H1 (cell line): ENCODE data around the gene PDIA5.

Experiments
- CTCF ChIP-seq, 3 experiments: IDR thresholded peaks; 1 replicate in 2 of 3; 2 replicates in 1 of 3; pipeline versions ENCODE4 v1.5.1 to v1.6.1; 2011; ENCODE audit warnings: low read length in 3 of 3, mild to moderate bottlenecking in 3 of 3, inconsistent platforms in 2 of 3, low read depth in 1 of 3, moderate library complexity in 1 of 3; ENCODE audit not compliant: insufficient read depth in 1 of 3; ENCODE audit errors: control extremely low read depth in 1 of 3
- KDM1A ChIP-seq: fragments of 200-600, 300-600 bp; sonication (generic); IDR thresholded peaks from 2 replicates; pipeline ENCODE4 v1.7.1; 2016; ENCODE audit warnings: mild to moderate bottlenecking, low read length, borderline replicate concordance
- SP4 ChIP-seq: IDR thresholded peaks from 2 replicates; pipeline ENCODE4 v1.6.1; 2012; ENCODE audit warnings: low read length, inconsistent platforms
- TAF1 ChIP-seq: IDR thresholded peaks from 2 replicates; pipeline ENCODE4 v1.6.1; 2011; ENCODE audit warnings: mild to moderate bottlenecking, low read depth, low read length

GRCh38 chr3:123126031-123126430 lies 59.2 kb downstream of the PDIA5 start:
- TF ChIP-seq CTCF (IDR thresholded peaks at IDR 0.05; ENCODE audit: control extremely low read depth in 1 of 3, insufficient read depth in 1 of 3, low read depth in 1 of 3, low read length in 3 of 3): no peak
- TF ChIP-seq SP4: no peak
- TF ChIP-seq TAF1: no peak
- no peak for TF ChIP-seq KDM1A
